Esophagus muscularis mucosa (tissue), 4 donors: ENCODE measurements around the gene UCK2. TPM values are rescaled to one million over a fixed set of nuclear protein-coding genes. Genes with fewer than 3 reads are reported as not detected.

Experiments used
- DNase-seq: peaks from one replicate; pipeline ENCODE4 v3.0.0-alpha.2; 2017; ENCODE audit errors: extremely low spot score
- H3K27ac ChIP-seq, 4 donors: fragments of 200-600 bp; sonication (generic); replicated peaks in 1 of 4; 1 replicate in 3 of 4; 2 replicates in 1 of 4; pipeline ENCODE4 v1.5.1; 2016 to 2019; ENCODE audit warnings: mild to moderate bottlenecking in 1 of 4
- H3K27me3 ChIP-seq, 4 donors: fragments of 200-600 bp; sonication (generic); one replicate each; pipeline versions ENCODE4 v1.5.1 to v1.6.0; 2016 to 2019
- H3K36me3 ChIP-seq, 4 donors: fragments of 200-600 bp; sonication (generic); one replicate each; pipeline ENCODE4 v1.5.1; 2016 to 2019
- H3K4me1 ChIP-seq, 4 donors: fragments of 200-600 bp; sonication (generic); one replicate each; pipeline ENCODE4 v1.5.1; 2016 to 2019
- H3K4me3 ChIP-seq, 4 donors: fragments of 200-600 bp; sonication (generic); 1 replicate in 2 of 4; 2 replicates in 2 of 4; pipeline ENCODE4 v1.5.1; 2016 to 2019; ENCODE audit warnings: mild to moderate bottlenecking in 4 of 4, moderate library complexity in 1 of 4
- H3K9me3 ChIP-seq, 4 donors: fragments of 200-600 bp; sonication (generic); 1 replicate in 3 of 4; 2 replicates in 1 of 4; pipeline ENCODE4 v1.5.1; 2016 to 2019
- EP300 ChIP-seq: sonication (generic); formaldehyde crosslinking; IDR thresholded peaks from one replicate; pipeline ENCODE4 v1.6.1; 2017; ENCODE audit warnings: antibody characterized with exemption
- POLR2A ChIP-seq: fragments of 450-650 bp; IDR thresholded peaks from one replicate; pipeline ENCODE4 v1.6.1; 2017; ENCODE audit warnings: antibody characterized with exemption, moderate library complexity, mild to moderate bottlenecking, low read depth
- POLR2AphosphoS5 ChIP-seq, 2 donors: sonication (generic); formaldehyde crosslinking; IDR thresholded peaks; one replicate each; pipeline ENCODE4 v1.6.1; 2017; ENCODE audit warnings: antibody characterized with exemption in 2 of 2
- WGBS: methylation state at CpG from one replicate; pipeline ENCODE4 v1.1.5; 2018; 5-methylcytosine and 5-hydroxymethylcytosine counted together
- intact Hi-C: fragments of 100-400 bp; cut with DNase I; formaldehyde crosslinking; loops from one replicate; pipeline ENCODE4 v1.15.1; 2023
- total RNA-seq, 4 donors: library from RNA; depleted of rRNA; stranded (reverse); fragments of >200 nt; gene quantifications; one replicate each; pipeline versions ENCODE4 v1.1.0 to v1.2.1, GENCODE V29; 2016
- TF ChIP-seq, protein P1 (sequence below), 3 experiments: fragments of 200-600 bp in 2 of 3; fragments of 450-650 bp in 1 of 3; sonication (generic) in 2 of 3; IDR thresholded peaks; one replicate each; pipeline ENCODE4 v1.5.1; 2017 to 2019; ENCODE audit warnings: antibody characterized with exemption in 3 of 3, mild to moderate bottlenecking in 2 of 3, moderate library complexity in 1 of 3

UCK2 gene
- total RNA-seq, 4 donors from 2014 or later: 13.7 to 33.7 (median 31.0) TPM

DNA sequence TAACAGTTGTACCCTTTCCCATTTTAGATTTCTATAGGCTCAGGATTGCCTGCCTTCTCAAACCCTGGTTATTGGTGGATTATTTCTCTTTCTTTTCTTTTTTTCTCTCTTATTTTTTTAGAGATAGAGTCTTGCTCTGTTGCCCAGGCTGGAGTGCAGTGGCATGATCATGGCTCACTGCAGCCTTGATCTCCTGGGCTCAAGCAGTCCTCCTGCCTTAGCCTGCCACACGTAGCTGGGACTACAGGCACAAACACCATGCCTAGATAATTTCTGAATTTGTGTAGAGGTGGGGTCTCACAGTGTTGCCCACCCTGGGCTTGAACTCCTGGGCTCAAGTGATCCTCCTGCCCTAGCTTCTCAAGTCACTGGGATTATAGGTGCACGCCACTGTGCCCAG lies 58.8 kb downstream of the UCK2 start:
- H3K36me3 ChIP-seq: peaks cover 0 to 3% (median 2%) of the 10 kb centered on the region in 4 donors
- H3K9me3 ChIP-seq: no peaks in the 10 kb centered on the region
- intact Hi-C loops: no loop called here
- no peak for DNase-seq
- TF ChIP-seq POLR2AphosphoS5 (IDR thresholded peaks at IDR 0.05) (no peak), POLR2A (no peak), EP300 (no peak)
- TF ChIP-seq, protein P1, sequence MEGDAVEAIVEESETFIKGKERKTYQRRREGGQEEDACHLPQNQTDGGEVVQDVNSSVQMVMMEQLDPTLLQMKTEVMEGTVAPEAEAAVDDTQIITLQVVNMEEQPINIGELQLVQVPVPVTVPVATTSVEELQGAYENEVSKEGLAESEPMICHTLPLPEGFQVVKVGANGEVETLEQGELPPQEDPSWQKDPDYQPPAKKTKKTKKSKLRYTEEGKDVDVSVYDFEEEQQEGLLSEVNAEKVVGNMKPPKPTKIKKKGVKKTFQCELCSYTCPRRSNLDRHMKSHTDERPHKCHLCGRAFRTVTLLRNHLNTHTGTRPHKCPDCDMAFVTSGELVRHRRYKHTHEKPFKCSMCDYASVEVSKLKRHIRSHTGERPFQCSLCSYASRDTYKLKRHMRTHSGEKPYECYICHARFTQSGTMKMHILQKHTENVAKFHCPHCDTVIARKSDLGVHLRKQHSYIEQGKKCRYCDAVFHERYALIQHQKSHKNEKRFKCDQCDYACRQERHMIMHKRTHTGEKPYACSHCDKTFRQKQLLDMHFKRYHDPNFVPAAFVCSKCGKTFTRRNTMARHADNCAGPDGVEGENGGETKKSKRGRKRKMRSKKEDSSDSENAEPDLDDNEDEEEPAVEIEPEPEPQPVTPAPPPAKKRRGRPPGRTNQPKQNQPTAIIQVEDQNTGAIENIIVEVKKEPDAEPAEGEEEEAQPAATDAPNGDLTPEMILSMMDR (IDR thresholded peaks at IDR 0.05): no peak
- H3K4me1 ChIP-seq: peaks cover 11 to 18% (median 15%) of the 10 kb centered on the region in 4 donors
- 100% methylated on average over 2 of the region's 2 CpGs for WGBS
- H3K4me3 ChIP-seq: no peak overlapping the region
- no peaks in the 10 kb centered on the region for H3K27me3 ChIP-seq
- H3K27ac ChIP-seq: no peak overlapping the region

DNA sequence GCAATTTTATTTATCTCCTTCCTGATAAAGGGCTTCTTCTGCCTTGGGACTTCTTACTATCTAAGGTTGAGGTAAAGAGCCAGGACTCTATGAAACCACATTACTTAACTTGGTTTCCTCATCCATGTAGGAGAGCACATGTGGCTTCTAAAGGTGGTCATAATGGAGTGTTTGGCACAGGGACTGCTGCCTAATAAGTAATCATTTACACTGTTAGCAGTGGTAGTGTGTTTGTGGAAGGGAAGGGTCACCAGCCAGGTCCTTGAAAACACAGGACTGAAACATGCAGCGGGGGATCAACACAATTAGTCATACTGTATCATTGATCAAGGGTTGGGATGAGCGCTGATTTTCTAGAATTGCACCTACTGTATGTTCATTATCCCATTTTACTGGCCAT lies 59.6 kb downstream of the UCK2 start:
- Histone ChIP-seq H3K27ac (no peak overlapping the region), H3K4me1 (peaks cover 11 to 18% (median 15%) of the 10 kb centered on the region in 4 donors), H3K9me3 (no peaks in the 10 kb centered on the region), H3K36me3 (peaks cover 0 to 10% (median 7%) of the 10 kb centered on the region in 4 donors), H3K4me3 (no peak overlapping the region), H3K27me3 (no peaks in the 10 kb centered on the region)
- intact Hi-C loops: no loop called here
- TF ChIP-seq POLR2A (no peak), POLR2AphosphoS5 (IDR thresholded peaks at IDR 0.05) (no peak), EP300 (no peak)
- TF ChIP-seq, protein P1 (IDR thresholded peaks at IDR 0.05): no peak
- 94% methylated on average over 2 of the region's 2 CpGs for WGBS
- no peak for DNase-seq

DNA sequence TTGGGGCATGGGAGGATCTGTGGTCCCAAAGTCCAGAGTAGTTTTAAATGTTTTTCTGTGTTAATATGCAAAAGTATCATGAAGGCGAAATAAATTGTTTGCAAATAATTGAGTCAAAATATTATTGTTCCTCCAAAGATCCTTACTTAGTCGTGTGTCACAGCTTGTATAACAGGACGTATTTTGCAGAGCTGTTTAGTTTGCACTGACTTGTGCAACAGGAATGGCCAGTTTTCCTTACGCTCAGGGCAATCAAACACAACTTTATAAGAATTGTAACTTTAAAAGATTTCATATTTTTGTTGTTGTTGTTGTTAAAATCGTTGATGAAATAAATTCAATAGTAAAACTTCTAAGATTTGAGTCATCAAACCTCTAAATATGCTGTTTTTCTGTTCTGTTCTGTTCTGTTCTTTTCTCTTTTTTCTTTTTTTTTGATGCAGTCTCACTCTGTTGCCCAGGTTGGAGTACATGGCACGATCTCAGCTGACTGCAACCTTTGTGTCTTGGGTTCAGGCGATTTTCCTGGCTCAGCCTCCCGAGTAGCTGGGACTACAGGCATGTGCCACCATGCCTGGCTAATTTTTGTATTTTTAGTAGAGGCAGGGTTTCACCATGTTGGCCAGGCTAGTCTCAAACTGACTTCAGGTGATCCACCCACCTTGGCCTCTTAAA lies 60.6 kb downstream of the UCK2 start:
- 91% methylated on average over 8 of the region's 8 CpGs for WGBS
- Histone ChIP-seq H3K27ac (no peak overlapping the region), H3K36me3 (peaks cover 4 to 20% (median 10%) of the 10 kb centered on the region in 4 donors)

DNA sequence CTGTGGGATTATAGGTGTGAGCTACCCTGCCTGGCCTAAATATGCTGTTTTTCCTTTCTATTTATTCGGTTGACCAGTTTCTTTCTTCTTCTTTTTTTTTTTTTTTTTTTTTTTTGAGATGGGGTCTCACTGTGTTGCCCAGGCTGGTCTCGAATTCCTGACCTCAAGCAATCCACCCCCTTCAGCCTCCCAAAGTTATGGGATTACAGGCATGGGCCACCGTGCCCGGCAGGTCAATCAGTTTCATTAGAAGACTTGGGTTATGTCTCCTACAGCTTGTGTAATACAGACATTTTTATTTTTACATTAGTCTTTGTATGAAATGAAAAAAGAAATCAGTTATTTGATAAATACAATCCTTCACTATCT lies 61.1 kb downstream of the UCK2 start:
- intact Hi-C loops: no loop called here
- WGBS: 97% methylated on average over 4 of the region's 4 CpGs

More for the DNA sequence above, 60.6 kb downstream of the UCK2 start:
- H3K4me1 ChIP-seq: peaks cover 11 to 21% (median 16%) of the 10 kb centered on the region in 4 donors
- TF ChIP-seq, protein P1 (IDR thresholded peaks at IDR 0.05): no peak
- TF ChIP-seq POLR2A (no peak), EP300 (no peak)
- no peak overlapping the region for H3K4me3 ChIP-seq
- H3K27me3 ChIP-seq: no peaks in the 10 kb centered on the region
- H3K9me3 ChIP-seq: no peaks in the 10 kb centered on the region
- DNase-seq: no peak
- intact Hi-C loops: no loop called here

More for the DNA sequence above, 61.1 kb downstream of the UCK2 start:
- H3K27ac ChIP-seq: no peak overlapping the region
- peaks cover 11 to 21% (median 16%) of the 10 kb centered on the region in 4 donors for H3K4me1 ChIP-seq
- H3K9me3 ChIP-seq: no peaks in the 10 kb centered on the region
- DNase-seq: no peak
- TF ChIP-seq, protein P1 (IDR thresholded peaks at IDR 0.05): no peak
- no peak for TF ChIP-seq EP300
- no peak for TF ChIP-seq POLR2AphosphoS5 (IDR thresholded peaks at IDR 0.05)
- no peak for TF ChIP-seq POLR2A
- no peaks in the 10 kb centered on the region for H3K27me3 ChIP-seq
- peaks cover 6 to 24% (median 10%) of the 10 kb centered on the region in 4 donors for H3K36me3 ChIP-seq
- H3K4me3 ChIP-seq: no peak overlapping the region
